ENCODE measurements around the gene VSTM2L.

DNA sequence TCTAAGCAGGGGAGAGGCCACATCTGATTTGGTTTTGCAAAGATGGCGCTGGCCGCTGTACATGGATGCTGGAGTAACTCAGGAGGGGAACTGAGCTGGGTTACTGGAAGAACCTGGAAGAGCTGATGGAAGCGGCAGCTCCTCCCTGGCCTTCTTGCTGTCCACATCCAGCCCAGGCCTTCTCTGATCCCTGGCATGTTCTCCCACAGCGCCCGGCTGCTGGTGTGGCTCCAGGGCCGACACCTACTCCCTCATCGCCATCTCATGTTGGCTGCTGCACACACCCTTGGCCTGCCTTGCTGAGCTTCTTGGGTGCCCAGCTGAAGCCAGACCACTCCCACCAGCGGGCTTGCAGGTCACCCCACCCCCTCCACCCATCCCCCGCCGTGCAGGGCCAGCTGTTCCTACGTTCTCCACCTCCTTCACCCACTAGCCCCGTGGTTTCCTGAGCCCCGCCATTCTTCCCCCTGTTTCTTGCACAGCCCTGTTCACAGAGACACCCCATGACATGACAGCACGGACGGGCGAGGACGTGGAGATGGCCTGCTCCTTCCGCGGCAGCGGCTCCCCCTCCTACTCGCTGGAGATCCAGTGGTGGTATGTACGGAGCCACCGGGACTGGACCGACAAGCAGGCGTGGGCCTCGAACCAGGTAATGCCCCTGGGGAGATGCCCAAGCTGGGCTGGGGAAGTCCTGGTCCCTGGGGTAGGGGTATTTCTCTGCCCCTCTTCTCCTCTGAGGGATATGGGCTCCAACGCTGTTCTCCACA, 28.4 kb downstream of the VSTM2L start:
- TF ChIP-seq POLR2A (IDR thresholded peaks at IDR 0.05; ENCODE audit: low read depth, low read length) (no peak), RAD21 (IDR thresholded peaks at IDR 0.05; ENCODE audit: low read length) (no peak), CEBPB (IDR thresholded peaks at IDR 0.05; ENCODE audit: low read depth, low read length) (no peak), BHLHE40 (IDR thresholded peaks at IDR 0.05; ENCODE audit: low read depth, low read length) (no peak), RFX5 (IDR thresholded peaks at IDR 0.05; ENCODE audit: low read depth, low read length) (no peak)
- TF ChIP-seq, protein P1, sequence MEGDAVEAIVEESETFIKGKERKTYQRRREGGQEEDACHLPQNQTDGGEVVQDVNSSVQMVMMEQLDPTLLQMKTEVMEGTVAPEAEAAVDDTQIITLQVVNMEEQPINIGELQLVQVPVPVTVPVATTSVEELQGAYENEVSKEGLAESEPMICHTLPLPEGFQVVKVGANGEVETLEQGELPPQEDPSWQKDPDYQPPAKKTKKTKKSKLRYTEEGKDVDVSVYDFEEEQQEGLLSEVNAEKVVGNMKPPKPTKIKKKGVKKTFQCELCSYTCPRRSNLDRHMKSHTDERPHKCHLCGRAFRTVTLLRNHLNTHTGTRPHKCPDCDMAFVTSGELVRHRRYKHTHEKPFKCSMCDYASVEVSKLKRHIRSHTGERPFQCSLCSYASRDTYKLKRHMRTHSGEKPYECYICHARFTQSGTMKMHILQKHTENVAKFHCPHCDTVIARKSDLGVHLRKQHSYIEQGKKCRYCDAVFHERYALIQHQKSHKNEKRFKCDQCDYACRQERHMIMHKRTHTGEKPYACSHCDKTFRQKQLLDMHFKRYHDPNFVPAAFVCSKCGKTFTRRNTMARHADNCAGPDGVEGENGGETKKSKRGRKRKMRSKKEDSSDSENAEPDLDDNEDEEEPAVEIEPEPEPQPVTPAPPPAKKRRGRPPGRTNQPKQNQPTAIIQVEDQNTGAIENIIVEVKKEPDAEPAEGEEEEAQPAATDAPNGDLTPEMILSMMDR (conservative IDR thresholded peaks at IDR 0.05; ENCODE audit: low read depth, low read length), result no peak
